WERI-Rb-1 (cell line): Measurements from ENCODE around the gene PALM.

Source experiments
- DNase-seq: peaks from one replicate; pipeline ENCODE4 v3.0.0-alpha.2; 2020
- H3K27ac ChIP-seq: fragments of 250-450 bp; sonication (Bioruptor Pico); 2 replicates; pipeline ENCODE4 v1.5.1; 2020; ENCODE audit warnings: mild to moderate bottlenecking, moderate library complexity
- H3K27me3 ChIP-seq: fragments of 250-450 bp; sonication (Bioruptor Pico); 2 replicates; pipeline ENCODE4 v1.5.1; 2021; ENCODE audit warnings: mild to moderate bottlenecking, low read depth, moderate library complexity; ENCODE audit not compliant: insufficient read depth, severe bottlenecking
- H3K36me3 ChIP-seq: fragments of 250-450 bp; sonication (Bioruptor Pico); 2 replicates; pipeline ENCODE4 v1.5.1; 2020; ENCODE audit warnings: mild to moderate bottlenecking, moderate library complexity
- H3K4me3 ChIP-seq: 2 replicates; pipeline ENCODE4 v1.5.1; 2011; ENCODE audit warnings: low read depth, mild to moderate bottlenecking, control low read depth, low read length
- H3K9me3 ChIP-seq: fragments of 250-450 bp; sonication (Bioruptor Pico); 2 replicates; pipeline ENCODE4 v1.5.1; 2021; ENCODE audit warnings: mild to moderate bottlenecking, moderate library complexity; ENCODE audit not compliant: severe bottlenecking
- CTCF ChIP-seq: IDR thresholded peaks from 2 replicates; pipeline ENCODE4 v1.5.1; 2011; ENCODE audit warnings: low read depth, mild to moderate bottlenecking, control low read depth, inconsistent platforms, low read length

Gene PALM

GRCh38 chr19:772730-773436 lies 64.1 kb downstream of the PALM start:
- peak; percentile 46 for DNase-seq
- H3K27ac ChIP-seq: no peak overlapping the region

GRCh38 chr19:776549-776948 lies 67.8 kb downstream of the PALM start:
- H3K9me3 ChIP-seq: peaks cover 2% of the 10 kb centered on the region
- no peak overlapping the region for H3K27ac ChIP-seq
- DNase-seq: no peak
- no peaks in the 10 kb centered on the region for H3K27me3 ChIP-seq
- no peak overlapping the region for H3K4me3 ChIP-seq
- no peak for TF ChIP-seq CTCF
- no peaks in the 10 kb centered on the region for H3K36me3 ChIP-seq

More at GRCh38 chr19:772730-773436, 64.1 kb downstream of the PALM start:
- no peaks in the 10 kb centered on the region for H3K36me3 ChIP-seq
- no peak for TF ChIP-seq CTCF
- H3K27me3 ChIP-seq: no peaks in the 10 kb centered on the region
- no peak overlapping the region for H3K4me3 ChIP-seq
- H3K9me3 ChIP-seq: no peaks in the 10 kb centered on the region

GRCh38 chr19:778910-779653 lies 70.3 kb downstream of the PALM start:
- Histone ChIP-seq H3K27me3 (no peaks in the 10 kb centered on the region), H3K36me3 (no peaks in the 10 kb centered on the region), H3K4me3 (no peak overlapping the region), H3K27ac (no peak overlapping the region), H3K9me3 (peaks cover 2% of the 10 kb centered on the region)
- no peak for TF ChIP-seq CTCF
- no peak for DNase-seq

- H3K36me3 ChIP-seq: no peaks in the 10 kb centered on the region
- TF ChIP-seq CTCF: no peak
- no peaks in the 10 kb centered on the region for H3K27me3 ChIP-seq
- no peak for DNase-seq
- H3K9me3 ChIP-seq: peaks cover 2% of the 10 kb centered on the region
- H3K27ac ChIP-seq: no peak overlapping the region
- no peak overlapping the region for H3K4me3 ChIP-seq
Measured at GRCh38 chr19:780935-781334, 72.2 kb downstream of the PALM start.

GRCh38 chr19:781800-782184 lies 73.1 kb downstream of the PALM start:
- peaks cover 2% of the 10 kb centered on the region for H3K9me3 ChIP-seq
- no peak for DNase-seq
- H3K27me3 ChIP-seq: no peaks in the 10 kb centered on the region
- no peaks in the 10 kb centered on the region for H3K36me3 ChIP-seq
- H3K4me3 ChIP-seq: no peak overlapping the region
- H3K27ac ChIP-seq: no peak overlapping the region
- no peak for TF ChIP-seq CTCF
